HEK293T (cell line): Measurements from ENCODE around the gene HSD11B1.

Source experiments
- L3MBTL2 ChIP-seq: fragments of 450-650 bp; conservative IDR thresholded peaks from 2 replicates; pipeline ENCODE4 v1.6.1; 2016; ENCODE audit warnings: mild to moderate bottlenecking
- SP1 ChIP-seq: fragments of 450-650 bp; IDR thresholded peaks from 2 replicates; pipeline ENCODE4 v1.6.1; 2017
- TARDBP ChIP-seq: fragments of 450-650 bp; IDR thresholded peaks from 2 replicates; pipeline ENCODE4 v1.6.1; 2016
- ZNF384 ChIP-seq: fragments of 450-650 bp; IDR thresholded peaks from 2 replicates; pipeline ENCODE4 v1.6.1; 2016

DNA sequence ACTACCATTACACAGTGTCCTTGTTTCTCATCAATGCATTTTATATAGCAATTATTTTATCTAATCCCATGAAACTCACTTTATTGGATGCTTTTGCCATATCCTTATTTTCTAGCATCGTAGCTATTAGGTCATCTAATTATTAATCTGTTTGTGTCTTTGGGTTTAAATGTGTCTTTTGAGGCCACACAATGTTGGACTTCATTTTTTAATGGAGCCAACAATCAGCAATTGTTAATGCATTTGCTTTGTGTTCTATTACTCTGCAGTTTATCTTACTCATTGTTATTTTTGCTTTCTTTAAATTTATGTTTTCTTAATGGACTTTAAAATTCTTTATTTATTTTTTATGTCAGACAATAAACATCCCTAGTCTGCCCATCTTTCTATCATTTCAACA, 1.8 kb upstream of the HSD11B1 start:
- TF ChIP-seq ZNF384 (no peak), L3MBTL2 (no peak), SP1 (no peak), TARDBP (no peak)
